Activated naive CD4-positive, alpha-beta T cell treated with anti-CD3 and anti-CD28 coated beads for 36 hours (primary cell): ENCODE measurements around the gene PML. TPM values are rescaled to one million over a fixed set of nuclear protein-coding genes. Genes with fewer than 3 reads are reported as not detected.
A peak's percentile ranks its signal among the peaks of the same experiment; 100 is the strongest.

Experiments used
- CTCF ChIA-PET: fragments of 350-600 bp; sonication (Branson Sonifier 250); formaldehyde crosslinking; loops from one replicate; lab custom pipeline; 2021; ENCODE audit warnings: antibody characterized with exemption; lab: Charles Lee
- DNase-seq: peaks from one replicate; pipeline ENCODE4 v3.0.0-alpha.2; 2020
- H3K27ac Mint-ChIP-seq: one replicate; pipeline ENCODE4 v1.8.0; 2021; ENCODE audit warnings: mild to moderate bottlenecking, mixed read lengths
- H3K27me3 Mint-ChIP-seq: one replicate; pipeline ENCODE4 v1.8.0; 2021; ENCODE audit warnings: low read depth, mixed read lengths
- H3K36me3 Mint-ChIP-seq: one replicate; pipeline ENCODE4 v1.8.0; 2021; ENCODE audit warnings: low read depth, mixed read lengths
- H3K4me1 Mint-ChIP-seq: one replicate; pipeline ENCODE4 v1.8.0; 2021; ENCODE audit warnings: low read depth, mixed read lengths
- H3K4me3 Mint-ChIP-seq: one replicate; pipeline ENCODE4 v1.8.0; 2021; ENCODE audit warnings: mild to moderate bottlenecking, moderate library complexity, mixed read lengths
- H3K9me3 Mint-ChIP-seq: one replicate; pipeline ENCODE4 v1.8.0; 2021; ENCODE audit warnings: mixed read lengths
- intact Hi-C: fragments of 100-400 bp; cut with micrococcal nuclease; formaldehyde crosslinking; loops from one replicate; pipeline ENCODE4 v1.15.1; 2023
- total RNA-seq, 2 experiments: library from RNA; stranded (reverse); gene quantifications; one replicate each; pipeline ENCODE4 v1.2.3, GENCODE V29; 2021

Gene PML
- total RNA-seq, 2 experiments from 2014 or later, result 69.6 to 70.2 TPM

- Mint-ChIP-seq H3K4me1 (peaks cover 57% of the 10 kb centered on the region), H3K9me3 (no peaks in the 10 kb centered on the region), H3K36me3 (peaks cover 4% of the 10 kb centered on the region), H3K4me3 (no peak overlapping the region), H3K27me3 (no peaks in the 10 kb centered on the region), H3K27ac (no peak overlapping the region)
- DNase-seq, result no peak
- intact Hi-C loops, result loop anchor here (10.0 kb wide), 1 partner anchor 145 kb away; no protein-coding TSS in a partner anchor
- CTCF ChIA-PET, result interaction anchor here (0.6 to 2.0 kb wide), 2 partner anchors 14 to 29 kb away, joined by 3 to 7 read pairs; no protein-coding TSS in a partner anchor
Observed at GRCh38 chr15:73979636-73980035, 14.9 kb upstream of the PML start.

DNA sequence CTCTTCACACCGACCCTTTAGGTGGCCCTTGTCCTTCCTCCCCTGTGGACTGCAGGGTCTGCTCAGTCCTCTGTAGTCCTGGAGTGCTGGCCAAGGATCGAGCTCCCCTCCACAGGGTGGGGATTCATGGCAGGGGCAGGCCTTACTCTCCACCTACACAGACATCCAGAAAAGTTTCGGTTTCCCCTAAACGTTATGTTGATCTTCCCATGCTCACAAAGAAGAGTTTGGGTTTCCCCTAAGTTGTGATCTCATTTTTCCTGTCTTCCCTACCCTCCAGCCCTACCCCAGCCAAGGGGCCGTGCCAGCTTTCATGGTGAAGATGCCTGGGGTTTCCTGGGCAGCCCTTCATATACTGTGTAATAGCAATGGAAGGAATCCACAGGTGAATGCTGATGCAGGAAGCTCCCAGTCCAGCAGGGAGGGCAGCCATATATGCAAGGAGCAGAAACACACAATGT lies 12.7 kb upstream of the PML start:
- Mint-ChIP-seq H3K27ac (peak overlapping the region; percentile 85), H3K27me3 (no peaks in the 10 kb centered on the region), H3K4me3 (peak overlapping the region; percentile 62), H3K36me3 (peaks cover 4% of the 10 kb centered on the region), H3K4me1 (peaks cover 43% of the 10 kb centered on the region), H3K9me3 (no peaks in the 10 kb centered on the region)
- DNase-seq, result peak; percentile 54
- CTCF ChIA-PET, result interaction anchor here (0.6 to 2.2 kb wide), 4 partner anchors 9 to 66 kb away, joined by 3 to 13 read pairs (median 4); partner anchors contain the start of gene PML
- intact Hi-C loops, result loop anchor here (1.0 kb wide), 2 partner anchors 11 to 26 kb away; partner anchors contain the start of gene STOML1

- Mint-ChIP-seq H3K27ac (peak overlapping the region; percentile 85), H3K4me1 (peaks cover 47% of the 10 kb centered on the region), H3K4me3 (peak overlapping the region; percentile 62), H3K9me3 (no peaks in the 10 kb centered on the region), H3K27me3 (no peaks in the 10 kb centered on the region), H3K36me3 (peaks cover 6% of the 10 kb centered on the region)
- intact Hi-C loops, result loop anchor here (1.0 kb wide), 1 partner anchor 10 kb away; the partner anchor contains the start of gene STOML1
- peak; percentile 87 for DNase-seq
- CTCF ChIA-PET, result interaction anchor here (1.0 to 2.2 kb wide), 4 partner anchors 9 to 65 kb away, joined by 3 to 13 read pairs (median 5); partner anchors contain the start of gene PML
Observed at GRCh38 chr15:73982222-73982962, 12.1 kb upstream of the PML start.

DNA sequence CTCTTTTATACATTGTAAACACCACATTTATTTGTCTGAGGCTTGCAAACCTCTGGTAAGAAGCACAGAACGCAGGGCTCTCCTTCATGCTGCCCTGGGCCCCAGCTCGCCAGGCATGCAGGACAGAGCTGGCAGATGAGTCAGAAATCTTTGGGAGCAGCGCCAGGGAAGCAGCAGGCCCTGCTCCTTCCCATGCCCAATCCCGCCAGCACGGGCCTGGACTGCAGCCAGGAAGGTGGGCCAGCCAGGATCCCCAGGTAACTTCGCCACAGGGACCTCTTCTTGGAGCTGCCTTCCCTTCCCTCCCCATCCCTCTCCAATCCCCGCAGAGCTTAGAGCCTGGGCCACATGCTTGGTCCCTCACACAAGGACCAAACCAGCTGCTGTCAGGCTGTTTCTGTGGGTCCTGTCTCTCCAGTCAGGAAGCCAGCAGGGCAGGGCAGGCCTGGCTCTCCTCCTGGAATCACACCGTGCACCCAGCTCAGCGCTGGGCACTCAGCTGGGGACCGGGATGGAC lies 11.2 kb upstream of the PML start:
- Mint-ChIP-seq H3K9me3 (no peaks in the 10 kb centered on the region), H3K27me3 (no peaks in the 10 kb centered on the region), H3K4me3 (no peak overlapping the region), H3K4me1 (peaks cover 53% of the 10 kb centered on the region), H3K27ac (peak overlapping the region; percentile 85), H3K36me3 (peaks cover 6% of the 10 kb centered on the region)
- intact Hi-C loops, result no loop called here
- CTCF ChIA-PET, result interaction anchor here (0.5 to 1.3 kb wide), 3 partner anchors 9 to 66 kb away, joined by 3 to 6 read pairs (median 3); no protein-coding TSS in a partner anchor
- DNase-seq, result no peak

GRCh38 chr15:73983773-73984172 lies 10.7 kb upstream of the PML start:
- Mint-ChIP-seq H3K4me3 (no peak overlapping the region), H3K27me3 (no peaks in the 10 kb centered on the region), H3K36me3 (peaks cover 6% of the 10 kb centered on the region), H3K9me3 (no peaks in the 10 kb centered on the region), H3K27ac (peak overlapping the region; percentile 77), H3K4me1 (peaks cover 53% of the 10 kb centered on the region)
- DNase-seq, result no peak
- CTCF ChIA-PET, result interaction anchor here (0.5 to 1.3 kb wide), 4 partner anchors 9 to 65 kb away, joined by 3 to 6 read pairs (median 3); no protein-coding TSS in a partner anchor
- intact Hi-C loops, result no loop called here

DNA sequence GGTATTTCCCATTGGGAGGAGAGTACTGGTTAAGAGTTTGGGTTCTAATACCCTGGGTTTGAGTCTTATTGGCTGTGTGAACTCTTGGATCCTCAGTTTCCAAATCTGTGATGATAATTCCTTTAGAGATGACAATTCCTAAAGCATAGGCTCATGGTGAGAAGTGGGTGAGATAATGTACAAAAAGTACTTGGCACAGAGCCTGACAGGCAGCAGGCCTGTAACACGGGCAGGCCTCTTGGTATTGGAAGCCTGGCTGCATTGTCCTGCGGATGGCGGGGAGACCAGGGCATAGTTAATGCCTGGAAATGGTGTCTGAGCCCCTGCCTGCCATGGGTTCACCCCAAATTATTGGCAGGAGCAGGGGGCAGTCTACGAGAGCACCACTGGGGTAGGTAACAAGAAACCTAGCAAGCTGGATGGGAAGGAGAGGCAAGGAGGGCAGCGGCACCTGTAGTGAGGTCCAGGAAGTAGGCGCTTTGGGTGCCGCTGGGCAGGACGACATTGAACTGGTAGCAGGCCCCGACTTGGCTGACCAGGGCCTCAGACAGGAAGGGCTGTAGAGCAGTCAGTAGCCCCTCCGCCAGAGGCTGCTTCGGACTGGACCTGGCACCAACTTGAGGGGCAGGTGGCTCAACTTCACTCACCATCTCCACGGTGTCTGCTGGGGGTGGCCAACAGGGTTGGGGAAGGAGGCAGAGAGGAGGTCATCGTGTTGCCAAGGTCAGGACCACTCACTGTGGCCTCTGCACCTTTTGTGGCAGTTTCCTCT lies 10.1 kb upstream of the PML start:
- no peaks in the 10 kb centered on the region for H3K9me3 Mint-ChIP-seq
- H3K27ac Mint-ChIP-seq, result peak overlapping the region; percentile 77
- CTCF ChIA-PET, result interaction anchor here (1.2 kb wide), 1 partner anchor 11 kb away, joined by 3 read pairs; no protein-coding TSS in a partner anchor

DNA sequence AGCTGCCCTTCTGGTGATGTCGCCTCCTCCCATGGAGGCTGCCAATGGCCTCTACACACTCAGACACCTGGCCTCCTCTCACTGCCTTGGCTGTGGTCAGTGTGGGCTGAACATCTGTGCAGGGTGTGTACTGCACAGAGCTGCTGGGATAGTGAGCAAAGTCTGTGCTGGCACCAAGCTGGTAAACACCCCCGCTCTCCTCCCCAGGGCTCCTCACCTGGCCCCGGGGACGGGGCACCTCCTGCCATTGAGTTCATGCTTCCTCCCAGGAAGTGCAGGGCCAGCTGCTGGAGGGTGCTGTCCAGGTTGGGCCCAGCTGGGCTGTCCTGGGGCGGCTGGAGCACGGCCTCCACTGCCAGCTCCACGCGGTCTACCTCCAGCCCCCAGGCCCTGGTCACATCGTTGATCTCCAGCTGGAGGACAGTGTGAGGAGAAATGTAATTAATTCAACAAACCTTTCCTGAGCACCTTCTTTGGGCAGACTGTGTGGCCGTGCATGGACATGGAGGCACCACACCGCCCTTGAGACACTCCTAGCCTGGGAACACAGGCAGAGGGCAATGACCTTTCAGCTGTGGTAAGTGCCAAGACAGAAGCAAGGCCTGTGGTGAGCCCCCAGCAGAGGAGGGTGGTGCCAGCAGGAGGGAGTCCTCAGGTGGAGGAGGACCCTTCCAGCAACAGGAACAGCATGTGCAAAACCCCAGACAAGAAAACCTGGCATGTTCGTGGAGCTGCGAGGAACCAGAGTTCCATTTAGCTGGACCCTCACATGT lies 9.2 kb upstream of the PML start:
- H3K27ac Mint-ChIP-seq, result peak overlapping the region; percentile 39
- DNase-seq, result no peak
- peaks cover 6% of the 10 kb centered on the region for H3K36me3 Mint-ChIP-seq

More for the DNA sequence above, 10.1 kb upstream of the PML start:
- no peak for DNase-seq
- intact Hi-C loops, result no loop called here
- peaks cover 6% of the 10 kb centered on the region for H3K36me3 Mint-ChIP-seq
- no peak overlapping the region for H3K4me3 Mint-ChIP-seq
- H3K4me1 Mint-ChIP-seq, result peaks cover 51% of the 10 kb centered on the region
- H3K27me3 Mint-ChIP-seq, result no peaks in the 10 kb centered on the region

DNA sequence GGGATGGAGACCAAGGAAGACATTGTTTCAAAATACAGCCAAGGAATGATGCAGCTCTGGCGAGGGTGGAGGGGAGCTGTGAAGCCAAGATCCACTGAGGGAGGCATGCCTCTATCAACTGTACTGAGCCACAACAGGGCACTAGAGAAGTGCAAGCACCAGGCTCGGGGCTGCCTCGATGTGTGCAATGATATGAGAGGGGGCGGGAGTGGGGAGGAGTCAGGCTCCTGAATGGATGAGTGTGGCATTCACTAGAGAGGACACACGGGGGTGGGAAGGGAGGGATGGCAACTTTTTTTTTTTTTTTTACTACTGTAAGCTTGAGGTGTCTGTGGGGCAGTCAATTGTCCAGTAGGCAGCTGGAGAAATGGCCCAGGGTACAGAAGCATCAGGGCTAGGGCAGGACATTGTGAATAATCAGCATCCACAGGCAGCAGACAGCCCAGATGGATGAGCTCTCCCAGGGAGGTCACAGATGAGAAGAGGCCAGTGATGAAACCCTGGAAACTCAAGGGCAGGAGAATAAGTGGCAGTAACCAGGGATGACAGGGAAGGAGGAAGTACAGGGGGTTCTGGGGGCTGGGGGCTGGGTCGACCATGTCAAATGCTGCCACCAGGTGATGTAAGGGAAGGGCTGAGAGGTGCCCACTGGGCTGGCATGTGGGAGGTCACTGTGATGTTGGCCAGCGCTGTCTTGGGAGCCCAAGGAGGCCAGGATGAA lies 8.3 kb upstream of the PML start:
- H3K27me3 Mint-ChIP-seq, result no peaks in the 10 kb centered on the region
- H3K9me3 Mint-ChIP-seq, result no peaks in the 10 kb centered on the region
- H3K27ac Mint-ChIP-seq, result no peak overlapping the region
- peaks cover 6% of the 10 kb centered on the region for H3K36me3 Mint-ChIP-seq
- no peak overlapping the region for H3K4me3 Mint-ChIP-seq
- DNase-seq, result no peak
- intact Hi-C loops, result no loop called here
- CTCF ChIA-PET, result no interaction called here
- H3K4me1 Mint-ChIP-seq, result peaks cover 51% of the 10 kb centered on the region

More for the DNA sequence above, 9.2 kb upstream of the PML start:
- peaks cover 51% of the 10 kb centered on the region for H3K4me1 Mint-ChIP-seq
- CTCF ChIA-PET, result interaction anchor here (1.2 kb wide), 1 partner anchor 12 kb away, joined by 3 read pairs; no protein-coding TSS in a partner anchor
- no peaks in the 10 kb centered on the region for H3K27me3 Mint-ChIP-seq
- H3K4me3 Mint-ChIP-seq, result no peak overlapping the region
- intact Hi-C loops, result no loop called here
- no peaks in the 10 kb centered on the region for H3K9me3 Mint-ChIP-seq

DNA sequence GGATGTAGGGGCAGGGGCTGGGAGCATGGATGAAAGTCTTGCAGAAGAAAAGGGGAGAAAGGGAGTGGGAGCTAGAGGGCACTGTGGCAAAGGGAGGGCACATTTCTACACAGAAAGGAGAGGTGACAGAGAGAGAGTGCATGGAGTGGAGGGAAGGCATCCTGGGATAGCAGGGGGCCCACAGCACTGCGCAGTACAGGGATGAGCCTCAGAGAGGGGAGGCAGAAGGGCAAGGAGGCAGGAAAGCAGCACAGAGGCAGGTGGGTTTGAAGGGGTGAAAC lies 7.8 kb upstream of the PML start:
- intact Hi-C loops, result no loop called here
- DNase-seq, result no peak
- Mint-ChIP-seq H3K27me3 (no peaks in the 10 kb centered on the region), H3K4me1 (peaks cover 49% of the 10 kb centered on the region), H3K9me3 (no peaks in the 10 kb centered on the region), H3K27ac (no peak overlapping the region), H3K36me3 (peaks cover 6% of the 10 kb centered on the region), H3K4me3 (no peak overlapping the region)
- CTCF ChIA-PET, result no interaction called here

DNA sequence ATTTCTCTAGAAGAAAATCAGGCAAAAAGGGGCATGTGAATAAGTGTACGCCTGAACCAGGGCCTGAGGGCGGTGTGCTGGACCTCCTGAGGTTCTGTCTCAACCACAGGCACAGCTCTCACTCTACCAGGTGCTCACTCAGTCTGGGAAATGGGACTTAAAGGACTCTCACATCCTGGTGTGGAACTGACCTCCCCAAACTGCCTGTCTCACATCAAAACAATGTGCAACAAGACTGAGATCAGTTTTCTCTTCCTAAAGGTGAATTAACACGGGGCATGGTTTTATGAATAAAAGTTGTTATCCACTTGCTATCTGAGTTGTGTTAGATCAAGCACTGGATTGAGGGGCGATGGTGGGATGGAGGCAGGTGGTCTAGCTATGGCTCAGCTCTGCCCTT lies 7.3 kb upstream of the PML start:
- Mint-ChIP-seq H3K27me3 (no peaks in the 10 kb centered on the region), H3K9me3 (no peaks in the 10 kb centered on the region), H3K27ac (peak overlapping the region; percentile 46), H3K4me3 (no peak overlapping the region), H3K36me3 (peaks cover 6% of the 10 kb centered on the region), H3K4me1 (peaks cover 43% of the 10 kb centered on the region)
- CTCF ChIA-PET, result no interaction called here
- DNase-seq, result no peak
- intact Hi-C loops, result no loop called here
